SK-N-SH (cell line): ENCODE data around the gene CNTNAP2. TPM values are rescaled to one million over a fixed set of nuclear protein-coding genes. Genes with fewer than 3 reads are reported as not detected.

ENCODE experiments used
- CTCF ChIA-PET: fragments of 300-600, 350-600 bp; formaldehyde crosslinking; extraction: SDS; loops from one replicate; lab custom pipeline; 2021; lab: Yijun Ruan, JAX
- POLR2A ChIA-PET: fragments of 350-600 bp; sonication (Branson Sonifier 250); formaldehyde crosslinking; extraction: SDS; loops from one replicate; lab custom pipeline; 2020; ENCODE audit warnings: antibody characterized with exemption, inconsistent platforms; lab: Yijun Ruan, JAX
- DNase-seq: peaks from one replicate; pipeline ENCODE4 v3.0.0; 2012
- H2AFZ ChIP-seq: fragments of 200-600 bp; sonication (generic); 2 replicates; pipeline ENCODE4 v1.8.1; 2016; ENCODE audit warnings: antibody characterized with exemption, mild to moderate bottlenecking, low read depth
- H3F3A ChIP-seq: fragments of 200-600 bp; sonication (generic); replicated peaks from 2 replicates; pipeline ENCODE3; 2016; ENCODE audit warnings: antibody characterized with exemption, mild to moderate bottlenecking; ENCODE audit not compliant: insufficient read depth
- H3K27ac ChIP-seq, 2 experiments: fragments of 200-500 bp in 1 of 2; fragments of 200-600 bp in 1 of 2; sonication (Bioruptor generic) in 1 of 2; sonication (generic), shearing (Covaris generic) in 1 of 2; 2 replicates each; pipeline versions ENCODE4 v1.5.1 to v1.6.1; 2014 to 2016; ENCODE audit warnings: low read depth in 2 of 2, inconsistent platforms in 1 of 2, low read length in 1 of 2, mild to moderate bottlenecking in 1 of 2, mixed read lengths in 1 of 2
- H3K27me3 ChIP-seq: fragments of 200-600 bp; sonication (generic), shearing (Covaris generic); 2 replicates; pipeline ENCODE4 v1.6.1; 2016; ENCODE audit warnings: mixed run types; ENCODE audit not compliant: insufficient read depth
- H3K36me3 ChIP-seq, 2 experiments: fragments of 200-500 bp in 1 of 2; fragments of 200-600 bp in 1 of 2; sonication (Bioruptor generic) in 1 of 2; sonication (generic) in 1 of 2; replicated peaks in 1 of 2; 2 replicates each; pipeline versions ENCODE3 to v1.5.1; 2014 to 2016; ENCODE audit warnings: low read length in 1 of 2, mild to moderate bottlenecking in 1 of 2; ENCODE audit not compliant: insufficient read depth in 2 of 2, control insufficient read depth in 1 of 2
- H3K4me1 ChIP-seq, 2 experiments: fragments of 200-500 bp in 1 of 2; fragments of 200-600 bp in 1 of 2; sonication (Bioruptor generic) in 1 of 2; sonication (generic), shearing (Covaris generic) in 1 of 2; 2 replicates each; pipeline versions ENCODE4 v1.5.1 to v1.6.1; 2014 to 2016; ENCODE audit warnings: low read depth in 1 of 2, low read length in 1 of 2, mixed run types in 1 of 2; ENCODE audit not compliant: insufficient read depth in 2 of 2, control insufficient read depth in 1 of 2
- H3K4me2 ChIP-seq: fragments of 200-600 bp; sonication (generic), shearing (Covaris generic); 2 replicates; pipeline ENCODE4 v1.6.1; 2017; ENCODE audit warnings: mixed run types
- H3K4me3 ChIP-seq, 2 experiments: fragments of 200-500 bp in 1 of 2; fragments of 200-600 bp in 1 of 2; sonication (Bioruptor generic) in 1 of 2; sonication (generic), shearing (Covaris generic) in 1 of 2; 2 replicates each; pipeline versions ENCODE4 v1.5.1 to v1.8.1; 2014 to 2016; ENCODE audit warnings: low read depth in 2 of 2, inconsistent platforms in 1 of 2, low read length in 1 of 2, mild to moderate bottlenecking in 1 of 2, mixed read lengths in 1 of 2, moderate library complexity in 1 of 2
- H3K79me2 ChIP-seq: fragments of 200-600 bp; sonication (generic); 2 replicates; pipeline ENCODE4 v1.8.1; 2017; ENCODE audit warnings: mild to moderate bottlenecking; ENCODE audit not compliant: insufficient read depth
- H3K9ac ChIP-seq: fragments of 200-600 bp; sonication (generic); 2 replicates; pipeline ENCODE4 v1.6.1; 2017; ENCODE audit warnings: mixed run types
- H3K9me2 ChIP-seq: fragments of 200-600 bp; sonication (generic); 2 replicates; pipeline ENCODE4 v1.6.1; 2017; ENCODE audit warnings: mixed run types
- H3K9me3 ChIP-seq: fragments of 200-600 bp; sonication (generic); 2 replicates; pipeline ENCODE4 v1.6.1; 2017; ENCODE audit warnings: mixed run types, mild to moderate bottlenecking, moderate library complexity
- H4K20me1 ChIP-seq: fragments of 200-600 bp; sonication (generic); 2 replicates; pipeline ENCODE4 v1.6.1; 2017; ENCODE audit warnings: mild to moderate bottlenecking, mixed run types; ENCODE audit not compliant: insufficient read depth
- EP300 ChIP-seq, 2 experiments: IDR thresholded peaks; 2 replicates each; pipeline versions ENCODE4 v1.4.0 to v1.6.1; 2012; ENCODE audit warnings: borderline replicate concordance in 1 of 2, low read depth in 1 of 2, low read length in 1 of 2
- FOSL2 ChIP-seq: IDR thresholded peaks from 2 replicates; pipeline ENCODE4 v1.4.0; 2012; ENCODE audit warnings: low read depth, mild to moderate bottlenecking, moderate library complexity, borderline replicate concordance
- RFX5 ChIP-seq: IDR thresholded peaks from 2 replicates; pipeline ENCODE4 v1.6.1; 2012; ENCODE audit warnings: mild to moderate bottlenecking, improper control_type of control experiment, low read length
- YY1 ChIP-seq: IDR thresholded peaks from 2 replicates; pipeline ENCODE4 v1.4.0; 2012; ENCODE audit warnings: low read depth, mild to moderate bottlenecking
- WGBS: methylation state at CpG from one replicate; pipeline ENCODE4 v1.1.6; 2017; ENCODE audit warnings: low lambda C conversion rate; 5-methylcytosine and 5-hydroxymethylcytosine counted together
- polyA plus RNA-seq, 3 experiments: library from polyadenylated mRNA; depleted of rRNA; stranded (reverse); fragments of >200 nt; gene quantifications; 2 replicates each; pipeline ENCODE4 v1.2.3, GENCODE V29; 2012
- TF ChIP-seq, protein P1 (sequence below): IDR thresholded peaks from 2 replicates; pipeline ENCODE4 v1.6.1; 2012; ENCODE audit warnings: mild to moderate bottlenecking, low read depth, low read length, moderate library complexity

The CNTNAP2 gene
- polyA plus RNA-seq, 1 of the 3 experiments (the other 2 are of a cell fraction) = 3.4 TPM

DNA sequence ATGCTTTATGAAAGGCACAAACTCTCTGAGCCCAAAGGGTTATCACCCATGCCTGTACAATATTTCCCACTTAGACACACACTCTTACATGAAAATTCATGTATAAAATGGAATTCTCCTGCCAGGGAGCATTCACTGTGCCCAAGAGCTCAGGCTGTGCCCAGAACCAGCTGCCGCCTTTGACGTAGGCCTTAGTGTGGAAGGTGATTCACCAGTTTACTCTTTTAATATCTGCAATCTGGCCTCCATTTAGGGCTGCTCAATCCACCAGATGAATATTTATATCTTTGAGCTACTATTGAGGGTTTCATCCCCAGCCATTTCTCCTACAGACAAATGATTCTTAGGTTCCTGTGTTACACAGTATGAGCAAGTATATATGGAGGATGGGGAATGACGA lies 849.7 kb downstream of the CNTNAP2 start:
- H3K4me1 ChIP-seq = peaks cover 0 to 10% of the 10 kb centered on the region in 2 experiments; a peak in 2 of 4 replicates
- no peaks in the 10 kb centered on the region for H3K27me3 ChIP-seq
- DNase-seq = no peak
- no peaks in the 10 kb centered on the region for H3F3A ChIP-seq
- POLR2A ChIA-PET = no interaction called here
- TF ChIP-seq EP300 (IDR thresholded peaks at IDR 0.05; ENCODE audit: borderline replicate concordance in 1 of 2, low read depth in 1 of 2, low read length in 1 of 2) (no peak), RFX5 (no peak)
- TF ChIP-seq, protein P1, sequence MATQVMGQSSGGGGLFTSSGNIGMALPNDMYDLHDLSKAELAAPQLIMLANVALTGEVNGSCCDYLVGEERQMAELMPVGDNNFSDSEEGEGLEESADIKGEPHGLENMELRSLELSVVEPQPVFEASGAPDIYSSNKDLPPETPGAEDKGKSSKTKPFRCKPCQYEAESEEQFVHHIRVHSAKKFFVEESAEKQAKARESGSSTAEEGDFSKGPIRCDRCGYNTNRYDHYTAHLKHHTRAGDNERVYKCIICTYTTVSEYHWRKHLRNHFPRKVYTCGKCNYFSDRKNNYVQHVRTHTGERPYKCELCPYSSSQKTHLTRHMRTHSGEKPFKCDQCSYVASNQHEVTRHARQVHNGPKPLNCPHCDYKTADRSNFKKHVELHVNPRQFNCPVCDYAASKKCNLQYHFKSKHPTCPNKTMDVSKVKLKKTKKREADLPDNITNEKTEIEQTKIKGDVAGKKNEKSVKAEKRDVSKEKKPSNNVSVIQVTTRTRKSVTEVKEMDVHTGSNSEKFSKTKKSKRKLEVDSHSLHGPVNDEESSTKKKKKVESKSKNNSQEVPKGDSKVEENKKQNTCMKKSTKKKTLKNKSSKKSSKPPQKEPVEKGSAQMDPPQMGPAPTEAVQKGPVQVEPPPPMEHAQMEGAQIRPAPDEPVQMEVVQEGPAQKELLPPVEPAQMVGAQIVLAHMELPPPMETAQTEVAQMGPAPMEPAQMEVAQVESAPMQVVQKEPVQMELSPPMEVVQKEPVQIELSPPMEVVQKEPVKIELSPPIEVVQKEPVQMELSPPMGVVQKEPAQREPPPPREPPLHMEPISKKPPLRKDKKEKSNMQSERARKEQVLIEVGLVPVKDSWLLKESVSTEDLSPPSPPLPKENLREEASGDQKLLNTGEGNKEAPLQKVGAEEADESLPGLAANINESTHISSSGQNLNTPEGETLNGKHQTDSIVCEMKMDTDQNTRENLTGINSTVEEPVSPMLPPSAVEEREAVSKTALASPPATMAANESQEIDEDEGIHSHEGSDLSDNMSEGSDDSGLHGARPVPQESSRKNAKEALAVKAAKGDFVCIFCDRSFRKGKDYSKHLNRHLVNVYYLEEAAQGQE = no peak
- TF ChIP-seq, all 33 proteins: peak for 0
- 84% methylated on average over 3 of the region's 3 CpGs for WGBS
- no peaks in the 10 kb centered on the region for H3K9me2 ChIP-seq
- H2AFZ ChIP-seq = no peak overlapping the region
- CTCF ChIA-PET = no interaction called here
- no peak overlapping the region for H3K4me3 ChIP-seq
- H3K9ac ChIP-seq = no peak overlapping the region
- no peaks in the 10 kb centered on the region for H3K36me3 ChIP-seq
- no peak overlapping the region for H3K4me2 ChIP-seq
- H3K27ac ChIP-seq = no peak overlapping the region
- H4K20me1 ChIP-seq = no peaks in the 10 kb centered on the region
- no peaks in the 10 kb centered on the region for H3K79me2 ChIP-seq
- no peaks in the 10 kb centered on the region for H3K9me3 ChIP-seq

DNA sequence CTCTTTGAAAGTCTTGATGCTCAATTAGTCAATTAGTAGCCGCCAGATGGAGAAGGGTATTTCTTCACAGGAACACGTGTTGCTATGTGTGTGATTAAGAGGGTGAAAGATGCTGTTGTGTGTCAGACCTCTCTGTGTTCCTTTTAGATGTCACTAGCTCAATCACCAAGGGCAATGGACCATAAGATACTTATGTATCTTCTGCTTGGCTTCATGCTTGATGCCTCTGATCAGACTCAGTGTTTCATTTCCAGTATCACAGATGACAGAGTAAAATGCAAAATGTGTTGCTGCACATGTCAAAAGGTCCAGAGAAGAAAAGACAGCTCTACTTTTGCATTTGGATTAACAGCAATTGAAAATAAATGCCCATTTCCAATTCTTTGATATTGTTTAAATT lies 865.9 kb downstream of the CNTNAP2 start:
- no peak overlapping the region for H2AFZ ChIP-seq
- no peaks in the 10 kb centered on the region for H3F3A ChIP-seq
- H3K9me2 ChIP-seq = no peaks in the 10 kb centered on the region
- no peaks in the 10 kb centered on the region for H4K20me1 ChIP-seq
- H3K9ac ChIP-seq = no peak overlapping the region
- ChIA-PET CTCF (interaction anchor here (1.4 kb wide), 1 partner anchor 33 kb away, joined by 3 read pairs; no protein-coding TSS in a partner anchor), POLR2A (no interaction called here)
- no peak for DNase-seq
- WGBS = 53% methylated on average over 2 of the region's 2 CpGs
- H3K27ac ChIP-seq = no peak overlapping the region
- H3K4me3 ChIP-seq = no peak overlapping the region
- H3K79me2 ChIP-seq = no peaks in the 10 kb centered on the region
- H3K27me3 ChIP-seq = no peaks in the 10 kb centered on the region
- no peaks in the 10 kb centered on the region for H3K36me3 ChIP-seq
- H3K9me3 ChIP-seq = no peaks in the 10 kb centered on the region
- TF ChIP-seq YY1 = no peak
- no peaks in the 10 kb centered on the region for H3K4me1 ChIP-seq
- no peak overlapping the region for H3K4me2 ChIP-seq

DNA sequence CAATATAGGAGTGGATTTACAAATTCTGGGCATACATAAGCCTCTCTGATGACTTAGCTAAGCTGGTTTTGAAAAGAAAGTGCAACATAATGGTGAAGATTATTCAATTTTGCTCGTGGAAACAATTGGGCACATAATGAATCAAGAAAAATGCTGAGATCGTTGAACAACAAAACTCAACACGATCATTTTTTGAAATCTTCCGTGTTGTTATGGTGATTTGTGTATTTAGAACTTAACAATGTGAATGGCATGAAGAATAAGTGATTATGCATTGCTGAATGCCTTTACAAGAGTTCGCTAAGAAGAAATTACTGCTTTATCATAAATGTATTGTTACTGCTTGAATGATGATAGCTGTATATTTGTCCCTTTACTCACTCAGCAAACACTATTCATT lies 875.0 kb downstream of the CNTNAP2 start:
- no peaks in the 10 kb centered on the region for H3K27me3 ChIP-seq
- ChIA-PET POLR2A (no interaction called here), CTCF (no interaction called here)
- no peaks in the 10 kb centered on the region for H4K20me1 ChIP-seq
- no peak overlapping the region for H3K27ac ChIP-seq
- peaks cover 4% of the 10 kb centered on the region for H3F3A ChIP-seq
- no peak overlapping the region for H3K4me3 ChIP-seq
- H3K4me2 ChIP-seq = no peak overlapping the region
- H3K9me2 ChIP-seq = no peaks in the 10 kb centered on the region
- no peak overlapping the region for H2AFZ ChIP-seq
- no peak for DNase-seq
- WGBS = 59% methylated on average over 5 of the region's 5 CpGs
- no peaks in the 10 kb centered on the region for H3K9me3 ChIP-seq
- no peak overlapping the region for H3K9ac ChIP-seq
- no peaks in the 10 kb centered on the region for H3K36me3 ChIP-seq
- TF ChIP-seq FOSL2 = no peak
- H3K4me1 ChIP-seq = no peaks in the 10 kb centered on the region; a peak in 1 of 4 replicates
- no peaks in the 10 kb centered on the region for H3K79me2 ChIP-seq
